ENCODE data around the gene TDRD1. TPM values are rescaled to one million over a fixed set of nuclear protein-coding genes. Genes with fewer than 3 reads are reported as not detected.

The TDRD1 gene
- total and polyA plus RNA-seq, 2 donors (not counting 3 experiments of a cell fraction or from before 2014, with no cell fraction given), result not detected

GRCh38 chr10:114208351-114208750, 29.2 kb downstream of the TDRD1 start:
- CTCF ChIA-PET, result no interaction called here

More at GRCh38 chr10:114208351-114208750, 29.2 kb downstream of the TDRD1 start:
- FAIRE-seq (no peak), DNase-seq (ENCODE audit: low read depth, low spot score) (no peak)
- Histone ChIP-seq H3K27ac (ENCODE audit: insufficient read depth, low read depth, low read length) (no peak overlapping the region), H3K4me1 (ENCODE audit: control insufficient read depth, extremely low read depth, insufficient read depth, low read length) (no peaks in the 10 kb centered on the region), H3K27me3 (ENCODE audit: control insufficient read depth in 2 of 2, insufficient read depth in 2 of 2, low read length in 2 of 2) (peaks cover 2 to 3% of the 10 kb centered on the region in 2 experiments), H3K9me1 (replicated peaks; ENCODE audit: control insufficient read depth, extremely low read depth, insufficient read depth, low read length) (no peaks in the 10 kb centered on the region), H3K4me3 (replicated peaks in 1 of 3; ENCODE audit: insufficient read depth in 1 of 3, low read depth in 1 of 3, low read length in 3 of 3) (no peak overlapping the region), H3K4me2 (ENCODE audit: insufficient read depth, low read length) (no peak overlapping the region), H3K79me2 (ENCODE audit: control insufficient read depth, insufficient read depth, low read length) (no peaks in the 10 kb centered on the region), H3K36me3 (ENCODE audit: control insufficient read depth in 2 of 2, extremely low read depth in 1 of 2, insufficient read depth in 2 of 2, low read length in 2 of 2) (no peaks in the 10 kb centered on the region), H3K9ac (replicated peaks; ENCODE audit: extremely low read depth, insufficient read depth, low read length) (no peak overlapping the region), H4K20me1 (replicated peaks; ENCODE audit: control insufficient read depth, extremely low read depth, insufficient read depth, low read length) (no peaks in the 10 kb centered on the region), H3K9me3 (replicated peaks; ENCODE audit: control insufficient read depth, insufficient read depth, low read length) (no peaks in the 10 kb centered on the region), H2AFZ (ENCODE audit: low read depth, low read length) (no peak overlapping the region)
- intact Hi-C loops (cut with micrococcal nuclease), result no loop called here
- dilution Hi-C loops (cut with MboI; ENCODE audit: extremely low pct_ligation_motif_present, low sequenced_read_pairs), result no loop called here
- POLR2A ChIA-PET, result no interaction called here
- no TSS peak for BruUV-seq (replicated peaks)
- TF ChIP-seq EZH2 (IDR thresholded peaks at IDR 0.05; ENCODE audit: borderline replicate concordance, low read depth, low read length, severe bottlenecking) (no peak), POLR2AphosphoS5 (IDR thresholded peaks at IDR 0.05; ENCODE audit: insufficient read depth, low read depth, low read length) (no peak), JUN (IDR thresholded peaks at IDR 0.05; ENCODE audit: borderline replicate concordance, insufficient read depth, insufficient read length, low read depth) (no peak), FOS (IDR thresholded peaks at IDR 0.05; ENCODE audit: borderline replicate concordance, insufficient read depth, low read length) (no peak), POLR2A (IDR thresholded peaks at IDR 0.05; ENCODE audit: low read depth, low read length) (no peak), GATA2 (IDR thresholded peaks at IDR 0.05; ENCODE audit: insufficient read depth, insufficient read length, low read depth, low read length) (no peak), MYC (IDR thresholded peaks at IDR 0.05; ENCODE audit: low read depth, low read length) (no peak)
- TF ChIP-seq, protein P1, sequence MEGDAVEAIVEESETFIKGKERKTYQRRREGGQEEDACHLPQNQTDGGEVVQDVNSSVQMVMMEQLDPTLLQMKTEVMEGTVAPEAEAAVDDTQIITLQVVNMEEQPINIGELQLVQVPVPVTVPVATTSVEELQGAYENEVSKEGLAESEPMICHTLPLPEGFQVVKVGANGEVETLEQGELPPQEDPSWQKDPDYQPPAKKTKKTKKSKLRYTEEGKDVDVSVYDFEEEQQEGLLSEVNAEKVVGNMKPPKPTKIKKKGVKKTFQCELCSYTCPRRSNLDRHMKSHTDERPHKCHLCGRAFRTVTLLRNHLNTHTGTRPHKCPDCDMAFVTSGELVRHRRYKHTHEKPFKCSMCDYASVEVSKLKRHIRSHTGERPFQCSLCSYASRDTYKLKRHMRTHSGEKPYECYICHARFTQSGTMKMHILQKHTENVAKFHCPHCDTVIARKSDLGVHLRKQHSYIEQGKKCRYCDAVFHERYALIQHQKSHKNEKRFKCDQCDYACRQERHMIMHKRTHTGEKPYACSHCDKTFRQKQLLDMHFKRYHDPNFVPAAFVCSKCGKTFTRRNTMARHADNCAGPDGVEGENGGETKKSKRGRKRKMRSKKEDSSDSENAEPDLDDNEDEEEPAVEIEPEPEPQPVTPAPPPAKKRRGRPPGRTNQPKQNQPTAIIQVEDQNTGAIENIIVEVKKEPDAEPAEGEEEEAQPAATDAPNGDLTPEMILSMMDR (IDR thresholded peaks at IDR 0.05; ENCODE audit: extremely low read depth in 1 of 2, insufficient read depth in 1 of 2, low read depth in 1 of 2, low read length in 2 of 2), result no peak
- TF ChIP-seq, protein P2, sequence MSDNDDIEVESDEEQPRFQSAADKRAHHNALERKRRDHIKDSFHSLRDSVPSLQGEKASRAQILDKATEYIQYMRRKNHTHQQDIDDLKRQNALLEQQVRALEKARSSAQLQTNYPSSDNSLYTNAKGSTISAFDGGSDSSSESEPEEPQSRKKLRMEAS (IDR thresholded peaks at IDR 0.05; ENCODE audit: insufficient read depth, insufficient read length), result no peak
